ENCODE data around the gene SLC13A4.
"Not testable (repeated sequence)": the region's sequence is repeated elsewhere in the genome, so short reads cannot be mapped to it uniquely, and the experiment has no call there.

The SLC13A4 gene, protein sequence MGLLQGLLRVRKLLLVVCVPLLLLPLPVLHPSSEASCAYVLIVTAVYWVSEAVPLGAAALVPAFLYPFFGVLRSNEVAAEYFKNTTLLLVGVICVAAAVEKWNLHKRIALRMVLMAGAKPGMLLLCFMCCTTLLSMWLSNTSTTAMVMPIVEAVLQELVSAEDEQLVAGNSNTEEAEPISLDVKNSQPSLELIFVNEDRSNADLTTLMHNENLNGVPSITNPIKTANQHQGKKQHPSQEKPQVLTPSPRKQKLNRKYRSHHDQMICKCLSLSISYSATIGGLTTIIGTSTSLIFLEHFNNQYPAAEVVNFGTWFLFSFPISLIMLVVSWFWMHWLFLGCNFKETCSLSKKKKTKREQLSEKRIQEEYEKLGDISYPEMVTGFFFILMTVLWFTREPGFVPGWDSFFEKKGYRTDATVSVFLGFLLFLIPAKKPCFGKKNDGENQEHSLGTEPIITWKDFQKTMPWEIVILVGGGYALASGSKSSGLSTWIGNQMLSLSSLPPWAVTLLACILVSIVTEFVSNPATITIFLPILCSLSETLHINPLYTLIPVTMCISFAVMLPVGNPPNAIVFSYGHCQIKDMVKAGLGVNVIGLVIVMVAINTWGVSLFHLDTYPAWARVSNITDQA

DNA sequence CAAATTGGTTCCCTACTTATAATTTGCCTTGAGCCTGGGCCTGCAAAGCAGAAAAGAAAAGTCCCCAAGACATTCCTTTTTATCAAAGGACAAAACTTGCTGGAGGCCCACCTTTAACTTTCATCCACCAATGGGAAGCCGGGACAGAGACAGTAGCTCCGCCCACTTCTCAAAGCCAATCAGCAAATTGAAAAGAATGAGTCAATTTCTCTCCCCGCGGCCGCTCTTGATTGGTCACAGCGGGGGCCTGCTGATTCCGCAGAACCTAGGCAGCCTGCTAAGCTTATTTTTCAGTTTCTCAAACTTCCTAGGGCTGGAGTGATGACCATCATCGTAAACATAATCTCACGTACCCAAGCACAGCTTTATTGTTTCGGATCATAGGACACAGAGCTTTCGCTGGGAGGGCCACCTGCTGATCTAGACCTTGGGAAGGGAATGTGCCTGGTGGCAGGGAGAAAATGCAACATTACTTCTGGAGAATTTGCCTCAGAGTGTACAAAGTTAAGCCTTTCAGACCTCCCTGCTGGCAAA is at the start of gene SLC13A4:
TSS of gene SLC13A4 (minus strand) at position 51 of the 534 bp plus-strand sequence. CDS start 690 bp downstream, outside the sequence.
- no peak for DNase-seq

DNA sequence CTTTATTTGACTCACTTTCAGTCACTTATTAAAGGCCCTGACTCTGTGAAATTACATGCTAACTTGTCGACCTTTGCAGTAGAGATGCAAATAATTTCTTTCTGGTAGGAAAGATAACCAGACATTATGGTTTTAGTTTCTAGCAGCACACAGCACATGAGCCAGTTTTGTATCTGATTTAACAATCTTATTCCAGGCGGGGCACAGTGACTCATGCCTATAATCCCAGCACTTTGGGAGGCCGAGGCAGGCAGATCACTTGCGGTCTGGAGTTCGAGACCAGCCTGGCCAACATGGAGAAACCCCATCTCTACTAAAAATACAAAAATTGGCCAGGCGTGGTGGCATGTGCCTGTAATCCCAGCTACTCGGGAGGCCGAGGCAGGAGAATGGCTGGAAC is 47.9 kb upstream of the SLC13A4 start:
- DNase-seq, result not testable (repeated sequence)

DNA sequence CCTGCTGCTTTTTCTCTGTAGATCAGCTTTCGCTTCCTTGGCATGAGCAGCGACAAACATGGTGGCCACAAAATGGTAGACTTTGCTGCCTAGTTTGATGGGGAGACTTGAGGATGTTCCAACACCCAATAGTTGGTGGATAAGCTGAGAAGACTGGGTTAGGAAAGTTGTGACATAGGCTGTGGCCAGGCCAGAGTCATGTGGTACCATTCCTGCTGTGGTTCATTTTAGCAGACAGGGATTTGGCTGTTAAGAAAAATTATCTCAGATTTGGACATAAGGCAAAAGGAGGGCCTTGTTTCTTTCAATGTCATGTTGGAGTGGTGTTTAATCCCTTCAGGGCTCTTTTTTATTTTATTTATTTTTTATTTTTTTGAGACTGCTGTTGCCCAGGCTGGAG is 47.2 kb upstream of the SLC13A4 start:
- DNase-seq, result no peak

DNA sequence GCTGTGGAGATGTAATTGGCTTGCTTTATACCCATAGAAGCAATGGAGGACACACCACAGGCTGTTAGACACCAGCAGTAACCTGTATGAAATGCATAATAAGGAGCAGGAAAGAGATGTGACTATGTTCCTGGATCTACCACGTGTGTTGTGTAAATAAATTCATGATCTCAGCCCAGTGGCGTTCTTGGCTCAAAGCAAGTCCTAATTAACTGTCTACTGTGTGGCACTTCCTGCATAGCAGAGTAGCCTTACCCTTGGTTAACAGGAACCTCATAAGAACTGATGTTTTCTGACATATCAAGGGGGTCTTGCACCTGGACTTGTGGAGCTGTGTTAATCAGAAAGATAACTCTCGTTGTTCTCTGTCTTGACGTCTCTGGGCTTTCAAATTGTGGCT is 46.3 kb upstream of the SLC13A4 start:
- peak; percentile 17 to 23 for DNase-seq

DNA sequence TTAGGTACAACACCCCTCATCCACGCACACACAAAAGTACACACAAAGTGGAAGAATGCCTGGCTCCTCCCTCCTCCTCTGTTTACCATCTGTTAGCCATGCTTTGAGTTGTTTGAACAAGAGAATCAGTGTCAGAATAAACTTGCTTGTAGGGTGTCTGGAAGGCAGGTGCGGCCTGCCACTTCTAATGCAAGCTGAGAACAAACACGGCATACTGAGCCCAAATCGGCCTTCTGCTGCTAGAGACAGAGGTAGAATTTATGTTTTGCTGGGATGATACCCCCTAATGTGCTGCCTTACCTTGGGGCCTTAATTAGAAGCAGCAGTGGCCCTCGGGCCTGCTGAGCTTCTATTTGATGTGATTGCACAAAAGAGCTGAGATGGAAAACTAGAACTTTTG is 45.5 kb upstream of the SLC13A4 start:
- no peak for DNase-seq

DNA sequence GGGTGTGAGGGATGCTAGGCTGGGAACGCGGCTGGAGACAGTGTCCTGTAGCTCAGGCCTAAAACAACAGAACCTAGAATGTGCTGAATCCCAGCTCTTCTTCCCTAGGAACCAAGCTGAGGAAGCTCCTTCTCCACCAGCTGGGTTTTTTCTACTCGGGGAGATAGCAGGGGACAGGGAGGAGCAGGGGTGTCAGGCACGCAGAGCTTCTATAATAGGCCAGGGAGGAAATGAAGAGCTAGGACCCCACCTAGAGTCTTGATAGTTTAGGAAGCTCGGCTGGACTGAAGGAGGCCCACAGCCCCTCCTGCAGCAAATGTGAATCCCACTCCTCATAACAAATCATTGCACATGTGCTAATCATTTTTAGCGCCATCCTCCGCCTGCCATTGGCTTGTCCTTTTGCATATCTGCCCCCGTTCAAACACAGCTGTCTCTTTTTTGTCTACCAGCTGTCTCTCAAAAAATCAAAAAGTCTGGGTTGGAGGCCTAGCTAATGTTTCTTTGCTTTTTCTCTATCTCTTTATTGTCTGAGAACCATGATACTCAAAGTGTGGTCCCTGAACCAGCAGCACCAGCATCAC is 44.7 kb upstream of the SLC13A4 start:
- DNase-seq, result no peak

DNA sequence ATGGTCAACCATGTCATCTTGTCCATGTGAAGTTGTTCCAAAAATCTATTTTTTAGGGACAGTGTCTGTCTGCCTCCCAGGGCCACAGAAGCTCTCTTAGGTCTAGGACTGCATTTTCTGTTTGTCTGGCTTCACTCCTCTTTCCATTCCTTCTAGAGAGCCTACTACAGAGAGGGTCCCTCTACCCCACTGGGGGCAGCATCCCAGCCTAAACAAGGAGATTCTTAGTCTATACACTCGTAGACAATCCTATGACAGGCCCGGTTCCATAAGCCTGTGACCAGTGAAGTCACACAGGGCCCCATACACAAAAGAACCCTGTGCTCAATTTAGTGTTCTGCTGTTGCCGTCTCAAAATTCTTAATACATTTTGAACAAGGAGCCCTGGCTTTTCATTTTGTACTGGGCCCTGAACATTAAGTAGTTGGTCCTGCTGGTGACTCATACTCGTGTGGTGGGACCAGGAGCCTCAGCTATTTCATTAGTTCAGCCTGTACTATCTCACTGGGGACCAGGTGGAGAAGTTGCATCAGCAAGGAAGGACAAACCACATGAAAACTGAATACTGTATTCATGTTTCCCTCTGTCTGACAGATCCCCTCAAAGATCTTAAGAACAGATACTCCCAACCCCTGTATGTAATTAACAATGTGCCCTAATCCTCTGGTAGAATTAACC is 44.1 kb upstream of the SLC13A4 start:
- no peak for DNase-seq

DNA sequence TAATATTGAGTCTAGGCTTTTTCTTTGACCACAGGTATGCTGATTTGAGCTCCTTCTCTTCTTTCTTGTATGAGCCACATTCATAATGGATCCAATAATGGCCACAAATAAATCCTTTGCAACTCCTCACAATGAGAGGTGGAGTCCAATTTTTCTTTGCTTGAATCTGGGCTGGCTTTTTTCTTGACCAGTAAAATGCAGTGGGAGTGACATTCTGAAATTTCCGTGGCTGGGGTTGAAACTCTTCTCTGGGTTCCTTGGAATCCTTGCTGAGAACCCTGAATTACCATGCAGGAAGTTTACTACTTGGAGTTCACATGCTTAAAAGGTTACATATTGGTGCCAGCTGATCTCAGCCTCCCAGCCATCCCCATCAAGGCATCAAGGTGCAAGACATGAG is 43.1 kb upstream of the SLC13A4 start:
- no peak for DNase-seq

DNA sequence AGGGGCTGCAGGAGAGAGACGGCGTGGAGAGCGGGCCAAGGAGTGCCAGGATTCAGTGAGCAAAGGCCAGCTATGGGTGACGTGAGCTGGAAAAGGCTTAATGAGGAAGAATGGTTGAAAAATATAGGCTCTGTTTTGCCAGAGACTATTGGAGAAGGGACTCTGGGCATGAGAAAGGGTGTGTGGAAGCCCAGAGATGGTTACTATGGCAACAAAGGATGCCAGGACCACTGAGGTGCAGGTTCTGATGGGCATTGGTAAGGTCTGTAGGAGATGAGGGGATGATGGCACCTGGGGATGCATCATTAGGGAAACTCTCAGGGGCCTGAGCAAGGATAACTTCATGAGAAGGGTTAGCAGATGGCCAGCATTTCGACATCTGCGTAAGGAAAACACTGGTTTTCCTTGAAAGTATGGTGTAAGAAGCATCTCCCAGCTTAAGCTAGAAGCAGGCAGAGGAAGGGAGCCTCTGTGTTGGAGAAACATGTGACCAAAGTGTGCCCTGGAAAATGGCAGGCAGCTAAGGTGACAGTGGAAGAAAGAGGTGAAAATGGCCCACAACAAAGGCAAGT is 42.2 kb upstream of the SLC13A4 start:
- no peak for DNase-seq

DNA sequence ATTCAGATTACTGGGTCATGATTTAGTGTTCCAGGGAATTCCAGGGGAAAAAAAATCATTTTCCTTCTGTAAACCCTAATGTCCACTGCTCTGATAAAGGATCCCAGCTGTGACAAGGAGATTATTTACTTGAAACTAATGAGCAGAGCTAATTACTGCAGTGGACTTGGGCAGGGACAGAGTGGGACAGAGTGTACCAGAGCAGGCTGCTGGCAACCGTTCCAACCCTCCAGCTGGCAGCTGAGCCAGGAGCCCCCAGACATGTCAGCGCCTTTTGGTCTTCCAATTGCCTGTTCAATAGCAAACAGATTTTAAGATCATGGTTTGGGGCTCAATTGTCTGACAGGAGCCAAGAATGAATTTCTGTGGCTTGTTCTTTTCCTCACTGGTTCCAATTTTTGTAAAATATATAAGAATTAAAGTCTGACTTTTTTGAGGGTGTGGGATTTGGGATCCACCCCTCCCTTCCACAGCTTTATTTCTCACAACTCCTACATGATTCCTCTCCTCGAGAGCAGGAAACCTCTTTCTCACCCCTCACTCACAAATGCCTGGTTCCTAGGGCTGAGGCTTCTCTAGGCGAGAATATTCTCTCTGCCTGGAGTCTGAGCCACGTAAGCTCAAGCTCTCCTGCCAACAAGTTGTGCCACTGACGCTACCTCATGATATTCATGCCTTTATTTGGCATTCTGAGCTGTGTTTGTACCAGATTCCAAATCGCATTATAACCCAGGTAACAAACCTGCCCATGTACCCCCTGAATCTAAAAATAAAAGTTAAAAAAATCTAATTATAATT is 41.2 kb upstream of the SLC13A4 start:
- DNase-seq, result no peak

DNA sequence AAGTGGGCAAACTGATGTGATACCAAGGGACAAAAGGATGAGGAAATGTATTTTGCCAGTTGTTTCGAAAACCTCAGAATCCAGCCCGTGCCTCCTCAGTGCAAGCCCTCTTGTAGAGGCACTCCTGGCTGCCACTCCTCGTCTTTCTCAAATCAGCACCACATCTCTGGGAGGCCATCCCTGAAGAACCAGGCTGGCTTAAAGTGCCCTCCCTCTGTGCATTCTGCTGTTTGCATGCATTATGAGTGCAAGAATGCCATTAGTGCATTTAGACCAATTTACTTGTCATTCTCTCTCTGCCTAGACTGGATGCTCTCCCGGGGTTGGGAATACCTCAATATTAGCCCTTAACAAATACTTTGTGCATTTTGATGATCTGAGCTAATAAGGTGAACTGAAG is 40.5 kb upstream of the SLC13A4 start:
- no peak for DNase-seq

DNA sequence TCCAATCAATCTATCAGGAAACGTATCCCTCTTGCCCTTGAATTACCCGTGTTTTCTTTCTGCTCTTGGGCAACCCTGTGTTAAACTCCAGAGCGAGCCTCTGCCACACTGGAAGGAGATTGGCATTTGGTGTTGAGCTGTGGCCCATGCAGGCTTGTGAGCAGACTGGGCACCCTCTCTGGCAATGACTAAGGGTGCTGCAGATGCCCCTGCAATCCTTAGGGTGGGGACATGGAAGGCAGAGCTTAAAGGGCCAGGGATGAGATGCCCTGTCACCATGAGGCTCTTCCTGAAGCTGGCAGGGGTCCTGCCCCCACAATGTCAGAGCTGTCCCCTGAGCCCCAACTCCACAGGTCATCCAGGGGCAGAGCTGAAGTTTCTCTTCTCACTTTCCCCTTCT is 40.1 kb upstream of the SLC13A4 start:
- DNase-seq, result no peak

DNA sequence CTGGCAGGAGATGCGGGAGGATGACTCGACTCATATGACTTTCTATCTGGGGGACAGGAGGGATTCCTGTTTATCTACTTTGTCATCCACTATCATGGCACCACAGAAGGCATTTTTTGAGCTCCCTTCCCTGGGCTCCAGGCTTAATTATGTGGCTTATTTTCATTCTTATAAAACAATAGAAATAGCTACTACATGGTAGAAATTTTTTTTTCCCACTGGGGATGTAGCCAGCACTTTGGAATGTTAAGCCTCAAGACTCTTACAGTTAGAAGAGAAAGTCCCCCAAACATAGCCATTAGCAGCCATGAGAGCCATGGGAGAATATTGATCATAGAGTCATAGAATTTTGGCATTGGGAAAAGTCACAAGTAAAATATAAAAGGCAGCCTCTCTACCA is 35.3 kb upstream of the SLC13A4 start:
- no peak for DNase-seq

DNA sequence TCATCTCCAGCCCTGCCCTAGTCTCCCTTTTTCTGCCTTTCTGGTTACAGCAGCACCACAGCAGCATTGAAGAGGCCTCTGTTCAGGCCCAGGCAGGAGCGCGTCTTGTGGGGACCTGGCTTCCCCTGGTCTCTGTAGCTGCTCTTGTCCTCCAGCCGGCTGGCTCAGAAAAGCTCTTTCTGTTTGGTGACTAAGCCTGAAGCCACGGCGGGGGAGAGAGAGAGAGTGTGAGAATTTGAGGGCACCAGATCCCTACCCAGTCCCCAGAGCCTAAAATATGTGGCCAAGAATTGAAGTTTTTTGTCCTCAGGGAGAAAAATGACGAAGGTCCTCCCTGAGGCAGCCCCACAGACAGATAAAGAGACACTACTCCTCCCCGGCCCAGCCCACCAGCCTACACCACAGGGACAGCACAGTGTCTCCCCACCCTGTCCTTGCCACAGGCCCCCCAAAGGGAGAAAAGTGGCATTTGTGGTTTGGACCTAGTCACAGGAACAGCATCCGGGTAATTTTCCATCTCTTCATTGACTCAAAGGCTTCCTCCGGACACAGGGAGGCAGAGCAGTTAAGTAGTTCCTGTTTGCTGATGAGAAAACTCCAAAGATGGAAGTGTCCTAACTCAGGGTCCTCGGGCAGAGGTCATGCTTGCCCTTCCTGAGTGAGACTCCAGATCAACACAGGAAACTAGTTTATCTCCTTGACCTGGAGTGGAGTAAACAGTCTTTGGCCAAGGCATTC is 33.9 kb upstream of the SLC13A4 start:
- no peak for DNase-seq

DNA sequence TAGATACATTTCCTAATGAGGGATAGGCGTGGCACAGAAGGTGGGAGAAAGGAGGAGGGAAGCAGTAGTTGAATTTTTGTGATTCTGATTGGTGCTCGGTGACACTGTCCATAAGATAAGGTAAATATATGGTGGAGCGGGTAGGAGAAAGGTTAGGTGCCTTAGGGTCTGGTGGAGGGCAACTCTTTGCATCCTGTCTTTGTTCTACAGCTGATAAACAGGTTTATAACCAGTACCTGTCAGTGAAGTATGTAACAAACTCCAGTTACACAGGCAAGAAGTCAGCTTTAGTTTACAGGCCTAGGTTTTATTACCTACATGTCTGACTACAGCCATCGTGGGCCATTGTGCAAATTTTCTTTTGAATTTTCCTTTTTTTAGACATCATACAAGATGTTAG is 31.5 kb upstream of the SLC13A4 start:
- no peak for DNase-seq

DNA sequence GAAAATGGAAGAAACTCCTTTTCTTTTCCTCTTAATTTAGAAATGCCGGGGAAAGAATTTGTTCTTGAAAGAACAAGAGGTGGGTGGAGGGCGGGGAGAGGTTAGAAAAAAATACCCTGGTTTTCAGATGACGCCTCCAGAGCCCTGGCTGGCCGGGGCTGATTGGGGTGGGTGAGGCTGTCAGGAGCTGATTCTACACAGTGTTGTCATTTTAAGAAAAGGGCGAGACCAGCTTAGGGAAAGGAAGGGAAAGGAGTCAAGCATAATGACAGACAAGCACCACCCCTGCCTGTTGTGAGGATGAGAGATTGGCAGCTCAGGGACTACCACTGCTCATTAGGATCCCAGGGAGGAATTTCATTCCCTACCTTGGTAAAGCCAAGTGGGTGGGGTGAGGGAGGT is 30.5 kb upstream of the SLC13A4 start:
- no peak for DNase-seq

DNA sequence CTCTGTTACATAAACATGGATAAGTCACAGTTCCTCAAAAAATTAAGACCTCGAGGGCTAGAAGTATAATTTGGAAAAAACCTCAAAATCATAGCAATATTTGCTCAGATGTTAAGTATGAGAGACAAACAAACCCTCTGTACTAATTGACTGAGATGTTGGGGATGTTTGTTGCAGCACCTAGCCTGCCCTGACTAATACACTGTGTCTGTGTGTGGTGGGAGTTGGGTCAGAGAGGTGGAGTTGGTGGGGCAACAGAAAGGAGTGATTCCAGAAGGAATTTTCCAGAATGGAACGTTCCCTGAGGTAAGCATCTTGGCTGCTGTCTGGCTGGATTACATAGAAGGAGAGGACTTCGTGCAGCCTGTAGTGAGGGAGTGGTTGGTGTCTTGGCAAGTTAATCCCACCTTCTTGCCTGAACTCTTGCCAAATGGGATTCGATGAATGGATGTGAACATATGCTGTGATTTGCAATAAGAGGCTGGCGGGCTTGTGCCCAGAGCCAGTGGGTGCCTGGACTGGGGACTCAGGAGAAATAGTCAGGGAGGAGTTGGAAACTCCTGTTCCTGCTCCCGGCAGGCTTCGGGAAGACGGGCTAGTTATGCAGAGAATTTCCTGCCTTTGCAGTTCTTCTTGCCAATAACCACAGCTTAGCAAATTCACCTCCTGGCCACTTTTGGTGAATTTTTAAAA is 29.9 kb upstream of the SLC13A4 start:
- DNase-seq, result no peak

DNA sequence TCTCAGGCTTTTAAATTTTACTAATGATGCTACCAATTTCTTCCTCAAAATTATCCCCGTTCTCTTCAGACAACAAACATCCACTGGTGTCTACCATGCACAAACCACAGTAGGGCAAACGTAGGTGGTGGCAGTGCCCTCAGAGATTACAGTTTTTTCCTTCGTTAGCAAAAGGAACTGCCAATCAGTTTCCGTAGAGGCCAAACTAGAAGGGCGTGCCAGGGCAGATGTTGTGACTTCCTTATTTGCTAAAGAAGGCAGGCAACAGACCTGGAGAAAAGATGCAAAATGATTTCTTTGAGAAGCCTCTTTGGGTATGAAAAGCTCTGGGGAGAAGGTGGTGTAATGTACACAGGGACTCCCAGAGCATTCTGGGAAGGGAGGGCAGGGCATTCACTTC is 28.2 kb upstream of the SLC13A4 start:
- DNase-seq, result no peak

DNA sequence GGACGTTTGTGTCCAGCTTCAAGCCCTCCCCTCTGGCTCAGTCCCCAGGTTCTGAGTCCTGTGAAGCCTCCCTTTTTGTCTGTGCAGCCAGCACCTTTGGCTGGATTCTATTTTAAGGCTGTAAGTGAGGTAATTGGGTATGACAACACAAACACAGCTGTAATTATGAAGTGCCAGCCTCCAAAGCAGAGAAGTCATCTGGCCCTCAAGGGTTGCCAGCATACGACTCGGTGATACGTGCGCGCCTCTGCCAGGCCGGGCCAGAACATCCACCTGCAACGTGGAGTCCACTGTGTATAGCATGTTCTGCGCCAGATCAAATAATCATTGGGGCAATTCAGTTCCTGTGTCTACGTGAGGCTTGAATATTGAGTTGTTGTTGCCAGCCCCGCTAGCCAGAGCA is 27.4 kb upstream of the SLC13A4 start:
- DNase-seq, result no peak

DNA sequence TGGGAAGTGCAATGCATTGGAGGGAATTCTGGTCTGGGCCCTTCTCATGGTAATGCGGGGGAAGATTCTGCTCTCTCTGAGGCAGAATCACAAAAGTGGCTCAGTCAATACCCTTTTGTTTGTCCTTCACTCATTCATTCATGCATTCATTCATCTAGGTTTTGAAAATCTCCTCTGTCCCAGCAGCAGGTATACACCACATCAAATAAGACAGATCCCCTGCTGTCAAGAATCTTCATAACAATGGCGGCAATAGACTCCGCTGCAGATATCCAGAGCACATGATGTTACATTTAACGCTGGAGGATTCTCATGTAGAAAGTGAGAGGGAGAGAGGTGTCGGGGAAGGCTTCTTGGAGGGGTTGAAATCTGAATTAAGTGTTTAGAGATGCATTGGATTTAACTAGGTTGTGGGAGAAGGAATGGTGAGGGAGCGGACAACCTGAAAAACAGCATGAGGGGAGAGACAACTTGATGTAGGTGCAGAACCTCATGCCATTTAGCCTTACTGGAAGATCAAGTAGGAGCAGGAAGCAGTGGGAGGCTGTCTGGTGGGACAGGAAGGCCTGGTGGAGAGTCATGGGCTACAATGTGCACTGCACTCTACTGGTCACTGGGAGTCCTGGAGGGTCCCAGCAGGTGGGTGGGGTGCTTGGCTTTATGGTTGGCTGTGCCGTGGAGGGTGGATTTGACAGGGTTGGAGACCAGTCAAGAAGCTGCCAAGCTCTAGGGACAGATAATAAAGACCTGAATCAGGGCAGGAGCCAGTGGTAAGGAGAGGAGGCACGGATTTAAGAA is 25.8 kb upstream of the SLC13A4 start:
- no peak for DNase-seq

Data from NCI-H526 (cell line).